Osteocyte (in vitro differentiated cells): Measurements from ENCODE around the gene TSPAN3. TPM values are rescaled to one million over a fixed set of nuclear protein-coding genes. Genes with fewer than 3 reads are reported as not detected.

Source experiments
- DNase-seq: peaks from one replicate; pipeline ENCODE4 v3.0.0; 2021; ENCODE audit warnings: mixed read lengths; ENCODE audit not compliant: unreplicated experiment; ENCODE audit errors: extremely low spot score
- H3K27ac Mint-ChIP-seq: one replicate; pipeline ENCODE4 v1.8.0; 2021; ENCODE audit warnings: mild to moderate bottlenecking, mixed read lengths; ENCODE audit not compliant: unreplicated experiment
- H3K27me3 Mint-ChIP-seq: one replicate; pipeline ENCODE4 v1.8.0; 2021; ENCODE audit warnings: mixed read lengths; ENCODE audit not compliant: unreplicated experiment
- H3K36me3 Mint-ChIP-seq: one replicate; pipeline ENCODE4 v1.8.0; 2021; ENCODE audit warnings: mixed read lengths; ENCODE audit not compliant: unreplicated experiment
- H3K4me1 Mint-ChIP-seq: one replicate; pipeline ENCODE4 v1.8.0; 2021; ENCODE audit warnings: mixed read lengths; ENCODE audit not compliant: unreplicated experiment
- H3K4me3 Mint-ChIP-seq: one replicate; pipeline ENCODE4 v1.8.0; 2021; ENCODE audit warnings: mild to moderate bottlenecking, moderate library complexity, mixed read lengths; ENCODE audit not compliant: unreplicated experiment
- H3K9me3 Mint-ChIP-seq: one replicate; pipeline ENCODE4 v1.8.0; 2021; ENCODE audit warnings: mixed read lengths; ENCODE audit not compliant: unreplicated experiment
- total RNA-seq: library from RNA; stranded (reverse); gene quantifications from 2 replicates; pipeline ENCODE4 v1.2.1, GENCODE V29; 2021
- TF ChIP-seq, protein P1 (sequence below): fragments of 200-600 bp; sonication (generic); IDR thresholded peaks from 2 replicates; pipeline ENCODE4 v1.5.0; 2021; ENCODE audit warnings: antibody characterized with exemption, mild to moderate bottlenecking, moderate library complexity

TSPAN3 gene
- total RNA-seq, 1 donor from 2014 or later, result 296 TPM

DNA sequence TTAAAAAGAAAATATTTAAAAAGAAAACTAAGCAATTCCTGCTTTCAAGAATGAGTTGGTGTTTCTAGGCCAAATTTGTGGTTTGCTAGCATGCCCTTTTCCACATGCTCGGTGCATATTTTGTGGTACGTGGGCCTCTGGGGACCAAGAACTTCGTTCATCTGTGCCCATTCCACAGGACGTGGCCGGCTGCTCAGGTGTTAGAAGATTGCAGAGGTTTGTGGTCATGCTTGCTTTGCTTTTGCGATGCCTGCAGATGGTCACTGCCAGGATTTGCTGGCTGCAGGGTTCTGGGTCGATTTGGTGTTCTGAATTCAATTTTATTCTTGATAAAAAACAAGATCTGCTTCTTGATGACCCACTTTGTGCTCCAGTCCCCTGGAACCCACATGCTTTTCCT lies 68.5 kb downstream of the TSPAN3 start:
- Mint-ChIP-seq H3K4me1 (no peaks in the 10 kb centered on the region), H3K4me3 (no peak overlapping the region), H3K9me3 (no peaks in the 10 kb centered on the region), H3K27ac (no peak overlapping the region), H3K36me3 (peaks cover 3% of the 10 kb centered on the region), H3K27me3 (peaks cover 29% of the 10 kb centered on the region)
- no peak for DNase-seq
- TF ChIP-seq, protein P1, sequence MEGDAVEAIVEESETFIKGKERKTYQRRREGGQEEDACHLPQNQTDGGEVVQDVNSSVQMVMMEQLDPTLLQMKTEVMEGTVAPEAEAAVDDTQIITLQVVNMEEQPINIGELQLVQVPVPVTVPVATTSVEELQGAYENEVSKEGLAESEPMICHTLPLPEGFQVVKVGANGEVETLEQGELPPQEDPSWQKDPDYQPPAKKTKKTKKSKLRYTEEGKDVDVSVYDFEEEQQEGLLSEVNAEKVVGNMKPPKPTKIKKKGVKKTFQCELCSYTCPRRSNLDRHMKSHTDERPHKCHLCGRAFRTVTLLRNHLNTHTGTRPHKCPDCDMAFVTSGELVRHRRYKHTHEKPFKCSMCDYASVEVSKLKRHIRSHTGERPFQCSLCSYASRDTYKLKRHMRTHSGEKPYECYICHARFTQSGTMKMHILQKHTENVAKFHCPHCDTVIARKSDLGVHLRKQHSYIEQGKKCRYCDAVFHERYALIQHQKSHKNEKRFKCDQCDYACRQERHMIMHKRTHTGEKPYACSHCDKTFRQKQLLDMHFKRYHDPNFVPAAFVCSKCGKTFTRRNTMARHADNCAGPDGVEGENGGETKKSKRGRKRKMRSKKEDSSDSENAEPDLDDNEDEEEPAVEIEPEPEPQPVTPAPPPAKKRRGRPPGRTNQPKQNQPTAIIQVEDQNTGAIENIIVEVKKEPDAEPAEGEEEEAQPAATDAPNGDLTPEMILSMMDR, result no peak

DNA sequence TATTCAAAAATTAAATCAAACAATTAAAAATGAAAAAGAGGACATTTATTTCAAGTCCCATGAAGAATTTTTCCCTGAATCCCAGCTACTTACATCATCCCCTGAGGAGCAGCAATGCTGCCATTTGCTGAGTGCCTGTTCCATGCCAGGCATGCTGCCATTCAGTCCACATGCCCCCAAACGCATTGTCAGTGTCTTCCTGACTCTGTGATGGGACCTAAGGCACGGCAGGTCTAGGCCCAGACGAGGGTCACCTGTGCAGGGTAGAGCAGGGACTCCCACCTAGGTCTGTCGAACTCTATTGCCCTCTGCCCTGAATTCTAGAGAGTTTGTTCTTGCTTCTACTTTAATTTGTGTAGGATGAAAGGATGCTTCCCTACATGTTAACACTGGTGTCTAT lies 68.9 kb downstream of the TSPAN3 start:
- Mint-ChIP-seq H3K27me3 (peaks cover 26% of the 10 kb centered on the region), H3K36me3 (peaks cover 3% of the 10 kb centered on the region), H3K9me3 (no peaks in the 10 kb centered on the region), H3K4me1 (no peaks in the 10 kb centered on the region), H3K4me3 (no peak overlapping the region), H3K27ac (no peak overlapping the region)
- TF ChIP-seq, protein P1, result no peak
- no peak for DNase-seq

GRCh38 chr15:77001351-77001750 lies 69.6 kb downstream of the TSPAN3 start:
- Mint-ChIP-seq H3K27ac (no peak overlapping the region), H3K36me3 (peaks cover 3% of the 10 kb centered on the region), H3K9me3 (no peaks in the 10 kb centered on the region), H3K4me3 (no peak overlapping the region), H3K4me1 (no peaks in the 10 kb centered on the region), H3K27me3 (peaks cover 20% of the 10 kb centered on the region)
- DNase-seq, result no peak
- TF ChIP-seq, protein P1, result no peak

GRCh38 chr15:76999996-77000395 lies 70.9 kb downstream of the TSPAN3 start:
- H3K4me3 Mint-ChIP-seq, result no peak overlapping the region
- no peaks in the 10 kb centered on the region for H3K4me1 Mint-ChIP-seq
- H3K27ac Mint-ChIP-seq, result no peak overlapping the region
- no peaks in the 10 kb centered on the region for H3K9me3 Mint-ChIP-seq
- H3K27me3 Mint-ChIP-seq, result peaks cover 10% of the 10 kb centered on the region
- peaks cover 3% of the 10 kb centered on the region for H3K36me3 Mint-ChIP-seq
- TF ChIP-seq, protein P1, result no peak
- DNase-seq, result no peak

DNA sequence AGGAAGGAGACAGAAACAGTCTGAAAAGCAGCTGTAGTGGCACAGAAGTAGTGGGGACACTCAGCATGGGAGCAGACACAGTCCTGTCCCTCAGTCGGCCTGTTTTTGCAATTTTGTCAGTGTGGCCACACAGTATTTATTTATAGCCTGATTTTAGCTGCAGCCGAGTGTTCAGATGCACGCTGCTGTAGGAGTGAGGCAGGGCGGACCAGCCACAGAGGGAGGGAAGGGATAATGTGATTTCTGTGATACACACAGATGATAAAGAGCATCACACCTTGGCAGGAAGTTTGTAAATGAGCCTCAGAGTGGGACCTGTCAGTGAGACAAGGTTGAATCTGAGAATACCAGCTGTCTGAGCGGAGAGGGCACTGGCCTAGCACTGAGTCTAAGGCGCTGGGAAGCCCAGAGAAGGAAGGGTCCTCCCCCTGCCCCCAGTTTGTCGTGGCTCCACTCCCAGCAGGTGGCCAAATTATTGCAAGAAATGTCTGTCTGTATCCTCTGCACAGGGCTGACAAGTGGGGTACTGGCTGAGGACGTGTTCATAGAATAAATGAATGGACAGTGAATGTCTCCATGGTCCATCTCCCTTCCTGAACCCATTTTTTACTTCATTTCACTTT lies 72.1 kb downstream of the TSPAN3 start:
- no peak overlapping the region for H3K27ac Mint-ChIP-seq
- H3K36me3 Mint-ChIP-seq, result no peaks in the 10 kb centered on the region
- no peak for DNase-seq
- no peak overlapping the region for H3K4me3 Mint-ChIP-seq
- H3K9me3 Mint-ChIP-seq, result no peaks in the 10 kb centered on the region
- H3K27me3 Mint-ChIP-seq, result peaks cover 3% of the 10 kb centered on the region
- TF ChIP-seq, protein P1, result no peak
- H3K4me1 Mint-ChIP-seq, result no peaks in the 10 kb centered on the region
